ENCODE results near the gene COMMD10.

Gene COMMD10

DNA sequence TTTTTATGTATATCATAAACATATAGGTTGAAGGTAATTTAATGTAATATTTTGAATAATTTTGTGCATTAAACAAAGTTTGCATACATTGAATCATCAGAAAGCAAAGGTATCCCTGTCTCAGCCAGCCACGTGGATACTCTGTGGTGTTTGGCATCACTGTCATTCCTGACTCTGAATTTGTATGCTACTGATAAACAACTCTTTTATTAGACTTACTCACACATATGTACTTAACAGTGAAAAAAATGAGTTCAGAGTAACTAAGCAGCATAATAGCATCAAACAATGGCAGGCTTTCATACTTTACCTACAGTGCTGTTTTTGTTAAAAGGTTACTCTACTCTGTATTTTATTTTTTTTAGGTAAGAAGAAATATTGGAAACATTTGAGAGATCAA lies 171.9 kb downstream of the COMMD10 start:
- TF ChIP-seq, protein P1, sequence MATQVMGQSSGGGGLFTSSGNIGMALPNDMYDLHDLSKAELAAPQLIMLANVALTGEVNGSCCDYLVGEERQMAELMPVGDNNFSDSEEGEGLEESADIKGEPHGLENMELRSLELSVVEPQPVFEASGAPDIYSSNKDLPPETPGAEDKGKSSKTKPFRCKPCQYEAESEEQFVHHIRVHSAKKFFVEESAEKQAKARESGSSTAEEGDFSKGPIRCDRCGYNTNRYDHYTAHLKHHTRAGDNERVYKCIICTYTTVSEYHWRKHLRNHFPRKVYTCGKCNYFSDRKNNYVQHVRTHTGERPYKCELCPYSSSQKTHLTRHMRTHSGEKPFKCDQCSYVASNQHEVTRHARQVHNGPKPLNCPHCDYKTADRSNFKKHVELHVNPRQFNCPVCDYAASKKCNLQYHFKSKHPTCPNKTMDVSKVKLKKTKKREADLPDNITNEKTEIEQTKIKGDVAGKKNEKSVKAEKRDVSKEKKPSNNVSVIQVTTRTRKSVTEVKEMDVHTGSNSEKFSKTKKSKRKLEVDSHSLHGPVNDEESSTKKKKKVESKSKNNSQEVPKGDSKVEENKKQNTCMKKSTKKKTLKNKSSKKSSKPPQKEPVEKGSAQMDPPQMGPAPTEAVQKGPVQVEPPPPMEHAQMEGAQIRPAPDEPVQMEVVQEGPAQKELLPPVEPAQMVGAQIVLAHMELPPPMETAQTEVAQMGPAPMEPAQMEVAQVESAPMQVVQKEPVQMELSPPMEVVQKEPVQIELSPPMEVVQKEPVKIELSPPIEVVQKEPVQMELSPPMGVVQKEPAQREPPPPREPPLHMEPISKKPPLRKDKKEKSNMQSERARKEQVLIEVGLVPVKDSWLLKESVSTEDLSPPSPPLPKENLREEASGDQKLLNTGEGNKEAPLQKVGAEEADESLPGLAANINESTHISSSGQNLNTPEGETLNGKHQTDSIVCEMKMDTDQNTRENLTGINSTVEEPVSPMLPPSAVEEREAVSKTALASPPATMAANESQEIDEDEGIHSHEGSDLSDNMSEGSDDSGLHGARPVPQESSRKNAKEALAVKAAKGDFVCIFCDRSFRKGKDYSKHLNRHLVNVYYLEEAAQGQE (IDR thresholded peaks at IDR 0.05; ENCODE audit: insufficient read depth in 1 of 2, low read depth in 2 of 2, low read length in 2 of 2), result no peak
- no peak for TF ChIP-seq POLR2AphosphoS5 (IDR thresholded peaks at IDR 0.05; ENCODE audit: low read depth, low read length)
- no peak for TF ChIP-seq FOXP2 (optimal IDR thresholded peaks at IDR 0.05; ENCODE audit: borderline replicate concordance, extremely low read depth, extremely low read length, insufficient read depth)
- no peak for TF ChIP-seq TAF1 (IDR thresholded peaks at IDR 0.05; ENCODE audit: borderline replicate concordance, insufficient read depth, low read length)
- no peak for TF ChIP-seq SIN3A (IDR thresholded peaks at IDR 0.05; ENCODE audit: borderline replicate concordance, insufficient read depth, low read length)

DNA sequence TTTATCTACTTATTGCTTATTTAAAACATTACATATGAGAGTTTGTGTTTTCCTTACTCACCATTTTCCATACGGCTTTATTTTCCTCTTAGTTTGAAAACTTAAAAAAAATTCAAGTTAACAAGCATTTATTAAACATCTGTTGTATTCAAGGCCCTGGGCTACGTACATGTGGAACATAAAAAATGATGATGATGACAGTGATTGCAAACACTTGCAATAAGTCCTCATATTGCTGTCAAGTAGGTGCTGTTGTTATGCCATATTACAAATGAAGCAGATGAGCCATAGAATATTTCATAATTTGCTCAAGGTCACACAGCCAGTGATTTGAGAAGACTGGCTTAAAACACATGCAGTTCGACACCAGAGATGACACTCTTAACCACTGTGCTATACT lies 180.6 kb downstream of the COMMD10 start:
- no peak for TF ChIP-seq TAF1 (IDR thresholded peaks at IDR 0.05; ENCODE audit: borderline replicate concordance, insufficient read depth, low read length)
- no peak for TF ChIP-seq SIN3A (IDR thresholded peaks at IDR 0.05; ENCODE audit: borderline replicate concordance, insufficient read depth, low read length)
- TF ChIP-seq POLR2AphosphoS5 (IDR thresholded peaks at IDR 0.05; ENCODE audit: low read depth, low read length), result no peak
- TF ChIP-seq, protein P1 (IDR thresholded peaks at IDR 0.05; ENCODE audit: insufficient read depth in 1 of 2, low read depth in 2 of 2, low read length in 2 of 2), result no peak
- TF ChIP-seq FOXP2 (optimal IDR thresholded peaks at IDR 0.05; ENCODE audit: borderline replicate concordance, extremely low read depth, extremely low read length, insufficient read depth), result no peak

DNA sequence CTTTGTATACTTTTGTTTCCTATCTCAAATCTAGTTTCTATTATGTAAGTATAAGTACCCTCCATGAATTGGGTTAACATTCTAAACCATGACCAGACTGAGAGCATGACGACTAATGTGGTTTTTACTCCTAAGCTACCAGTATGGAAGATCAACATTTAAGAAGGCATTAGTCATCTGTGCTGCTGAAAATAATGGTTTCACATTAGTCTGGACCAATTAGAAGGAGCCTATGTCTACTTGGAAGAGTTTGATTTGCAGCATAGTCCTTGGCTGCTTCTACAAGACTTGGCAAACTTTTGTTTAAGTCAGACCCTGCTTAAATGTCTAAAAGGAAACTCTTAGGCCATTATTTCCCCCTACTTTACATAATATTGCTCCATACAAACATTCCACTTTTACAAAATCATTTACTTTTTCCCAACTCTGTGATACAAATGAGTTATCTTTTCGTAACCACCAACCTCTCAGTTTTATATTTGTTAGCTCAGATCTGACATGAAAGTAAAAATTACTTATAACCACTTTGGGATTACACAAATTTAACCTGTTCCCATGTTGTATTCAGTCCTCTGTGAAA lies 186.7 kb downstream of the COMMD10 start:
- no peak for TF ChIP-seq SIN3A (IDR thresholded peaks at IDR 0.05; ENCODE audit: borderline replicate concordance, insufficient read depth, low read length)
- TF ChIP-seq FOXP2 (optimal IDR thresholded peaks at IDR 0.05; ENCODE audit: borderline replicate concordance, extremely low read depth, extremely low read length, insufficient read depth), result no peak
- TF ChIP-seq, protein P1 (IDR thresholded peaks at IDR 0.05; ENCODE audit: insufficient read depth in 1 of 2, low read depth in 2 of 2, low read length in 2 of 2), result no peak
- no peak for TF ChIP-seq POLR2AphosphoS5 (IDR thresholded peaks at IDR 0.05; ENCODE audit: low read depth, low read length)
- no peak for TF ChIP-seq TAF1 (IDR thresholded peaks at IDR 0.05; ENCODE audit: borderline replicate concordance, insufficient read depth, low read length)

DNA sequence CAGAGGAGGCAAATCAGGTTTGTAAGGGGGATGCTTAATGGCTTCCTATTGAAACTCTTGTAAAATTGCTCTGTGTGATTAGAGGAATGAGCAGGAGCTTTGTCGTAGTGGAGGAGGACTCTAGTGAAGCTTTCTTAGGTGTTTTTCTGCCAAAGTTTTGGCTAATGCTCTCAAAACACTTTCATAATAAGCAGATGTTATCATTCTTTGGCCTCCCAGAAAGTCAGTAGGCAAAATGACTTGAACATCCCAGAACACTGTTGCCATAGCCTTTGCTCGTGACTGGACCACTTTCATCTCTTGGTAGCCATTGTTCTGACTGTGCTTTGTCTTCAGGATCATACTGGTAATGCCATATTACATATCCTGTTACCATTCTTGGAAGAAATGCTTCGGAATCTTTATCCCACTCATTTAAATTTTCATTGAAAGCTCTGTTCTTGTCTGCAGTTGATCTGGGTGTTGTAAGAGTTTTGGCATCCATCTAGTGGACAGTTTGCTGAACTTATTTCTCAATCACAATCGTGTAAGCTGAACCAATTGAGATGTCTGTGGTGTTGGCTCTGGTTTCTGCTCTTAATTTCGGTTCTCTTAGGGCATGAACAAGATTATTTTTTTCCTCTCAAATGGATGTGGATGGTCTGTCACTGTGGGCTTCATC lies 187.6 kb downstream of the COMMD10 start:
- TF ChIP-seq, protein P1 (IDR thresholded peaks at IDR 0.05; ENCODE audit: insufficient read depth in 1 of 2, low read depth in 2 of 2, low read length in 2 of 2), result no peak
- TF ChIP-seq POLR2AphosphoS5 (IDR thresholded peaks at IDR 0.05; ENCODE audit: low read depth, low read length), result no peak
- no peak for TF ChIP-seq SIN3A (IDR thresholded peaks at IDR 0.05; ENCODE audit: borderline replicate concordance, insufficient read depth, low read length)
- no peak for TF ChIP-seq TAF1 (IDR thresholded peaks at IDR 0.05; ENCODE audit: borderline replicate concordance, insufficient read depth, low read length)
- no peak for TF ChIP-seq FOXP2 (optimal IDR thresholded peaks at IDR 0.05; ENCODE audit: borderline replicate concordance, extremely low read depth, extremely low read length, insufficient read depth)
